ENCODE measurements around the gene PEX14. TPM values are rescaled to one million over a fixed set of nuclear protein-coding genes. Genes with fewer than 3 reads are reported as not detected.

PEX14 gene
- polyA plus RNA-seq, 1 donor (not counting 4 experiments of a cell fraction or from before 2014, with no cell fraction given): 8.4 TPM

GRCh38 chr1:10616696-10617095 is 141.9 kb downstream of the PEX14 start:
- H4K20me1 ChIP-seq (ENCODE audit: control insufficient read depth, extremely low read depth, insufficient read depth, low read length): no peaks in the 10 kb centered on the region
- no peak for FAIRE-seq
- TF ChIP-seq CTCF (optimal IDR thresholded peaks at IDR 0.05 in 1 of 3, IDR thresholded peaks at IDR 0.05 in 1 of 3, conservative IDR thresholded peaks at IDR 0.05 in 1 of 3; ENCODE audit: extremely low read depth in 1 of 3, insufficient read depth in 2 of 3, low read length in 3 of 3): no peak
- TF ChIP-seq EZH2 (IDR thresholded peaks at IDR 0.05; ENCODE audit: low read length): no peak

GRCh38 chr1:10617318-10617717 is 142.6 kb downstream of the PEX14 start:
- no peak overlapping the region for H3K4me3 ChIP-seq (ENCODE audit: control insufficient read depth in 2 of 3, extremely low read depth in 1 of 3, insufficient read depth in 2 of 3, low read depth in 1 of 3, low read length in 3 of 3)
- H2AFZ ChIP-seq (ENCODE audit: control insufficient read depth, low read length): no peak overlapping the region
- H3K27me3 ChIP-seq (ENCODE audit: control insufficient read depth, extremely low read depth, insufficient read depth, low read length): no peaks in the 10 kb centered on the region
- no peak for DNase-seq (ENCODE audit: low read depth, low spot score)
- H3K36me3 ChIP-seq (ENCODE audit: control insufficient read depth in 2 of 2, extremely low read depth in 1 of 2, insufficient read depth in 2 of 2, low read length in 2 of 2): peaks cover 4 to 5% of the 10 kb centered on the region in 2 experiments
- no peaks in the 10 kb centered on the region for H3K9me1 ChIP-seq (ENCODE audit: control insufficient read depth, extremely low read depth, insufficient read depth, low read length)
- no peak overlapping the region for H3K9ac ChIP-seq (ENCODE audit: control insufficient read depth, extremely low read depth, insufficient read depth, low read length)
- TF ChIP-seq CTCF (optimal IDR thresholded peaks at IDR 0.05 in 1 of 3, IDR thresholded peaks at IDR 0.05 in 1 of 3, conservative IDR thresholded peaks at IDR 0.05 in 1 of 3; ENCODE audit: extremely low read depth in 1 of 3, insufficient read depth in 2 of 3, low read length in 3 of 3) (no peak), EZH2 (IDR thresholded peaks at IDR 0.05; ENCODE audit: low read length) (no peak)
- H3K79me2 ChIP-seq (ENCODE audit: control insufficient read depth, insufficient read depth, low read length): no peaks in the 10 kb centered on the region
- no peaks in the 10 kb centered on the region for H3K9me3 ChIP-seq (ENCODE audit: control insufficient read depth, low read depth, low read length)
- no peak for FAIRE-seq
- no peaks in the 10 kb centered on the region for H4K20me1 ChIP-seq (ENCODE audit: control insufficient read depth, extremely low read depth, insufficient read depth, low read length)
- no peak overlapping the region for H3K27ac ChIP-seq (ENCODE audit: control insufficient read depth, insufficient read depth, low read length)
- no peak overlapping the region for H3K4me2 ChIP-seq (ENCODE audit: control insufficient read depth, extremely low read depth, insufficient read depth, low read depth, low read length)
- dilution Hi-C loops (cut with MboI; ENCODE audit: extremely low pct_ligation_motif_present, low sequenced_read_pairs): no loop called here
- H3K4me1 ChIP-seq (ENCODE audit: control insufficient read depth, extremely low read depth, insufficient read depth, low read length): peaks cover 12% of the 10 kb centered on the region

More at GRCh38 chr1:10616696-10617095, 141.9 kb downstream of the PEX14 start:
- H2AFZ ChIP-seq (ENCODE audit: control insufficient read depth, low read length): no peak overlapping the region
- no peak overlapping the region for H3K27ac ChIP-seq (ENCODE audit: control insufficient read depth, insufficient read depth, low read length)
- no peak overlapping the region for H3K4me2 ChIP-seq (ENCODE audit: control insufficient read depth, extremely low read depth, insufficient read depth, low read depth, low read length)
- H3K36me3 ChIP-seq (ENCODE audit: control insufficient read depth in 2 of 2, extremely low read depth in 1 of 2, insufficient read depth in 2 of 2, low read length in 2 of 2): peaks cover 4 to 5% of the 10 kb centered on the region in 2 experiments
- H3K9ac ChIP-seq (ENCODE audit: control insufficient read depth, extremely low read depth, insufficient read depth, low read length): no peak overlapping the region
- no peak overlapping the region for H3K4me3 ChIP-seq (ENCODE audit: control insufficient read depth in 2 of 3, extremely low read depth in 1 of 3, insufficient read depth in 2 of 3, low read depth in 1 of 3, low read length in 3 of 3)
- H3K9me3 ChIP-seq (ENCODE audit: control insufficient read depth, low read depth, low read length): no peaks in the 10 kb centered on the region
- H3K27me3 ChIP-seq (ENCODE audit: control insufficient read depth, extremely low read depth, insufficient read depth, low read length): no peaks in the 10 kb centered on the region
- H3K4me1 ChIP-seq (ENCODE audit: control insufficient read depth, extremely low read depth, insufficient read depth, low read length): peaks cover 9% of the 10 kb centered on the region
- no peaks in the 10 kb centered on the region for H3K9me1 ChIP-seq (ENCODE audit: control insufficient read depth, extremely low read depth, insufficient read depth, low read length)
- DNase-seq (ENCODE audit: low read depth, low spot score): no peak
- dilution Hi-C loops (cut with MboI; ENCODE audit: extremely low pct_ligation_motif_present, low sequenced_read_pairs): no loop called here
- no peaks in the 10 kb centered on the region for H3K79me2 ChIP-seq (ENCODE audit: control insufficient read depth, insufficient read depth, low read length)

All from keratinocyte (primary cell).